Activated T-helper 1 cell treated with Interleukin-2 at 50 U/mL for 16 hours (primary cell): ENCODE measurements around the gene POLA1.

Experiments used
- DNase-seq: peaks from one replicate; pipeline ENCODE4 v3.0.0-alpha.2; 2020; ENCODE audit warnings: low read depth

Gene POLA1

DNA sequence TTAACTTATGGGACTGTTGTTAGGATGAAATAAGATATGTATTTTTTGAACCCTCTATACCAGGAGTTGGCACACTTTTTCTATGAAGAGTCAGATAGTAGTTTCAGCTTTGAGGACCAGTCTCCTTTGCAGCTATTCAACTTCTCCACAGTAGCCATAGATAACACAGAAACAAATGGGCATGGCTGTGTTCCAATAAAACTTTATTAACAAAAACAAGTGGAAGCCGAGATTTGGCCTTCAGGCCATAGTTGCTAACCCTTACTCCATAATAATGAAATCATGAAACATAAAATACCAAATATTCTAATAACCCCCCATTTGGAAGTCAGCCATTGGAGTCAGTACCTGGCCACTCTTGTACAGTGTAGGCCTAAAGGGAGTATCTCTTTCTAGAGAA, 291.4 kb downstream of the POLA1 start:
- DNase-seq: no peak

DNA sequence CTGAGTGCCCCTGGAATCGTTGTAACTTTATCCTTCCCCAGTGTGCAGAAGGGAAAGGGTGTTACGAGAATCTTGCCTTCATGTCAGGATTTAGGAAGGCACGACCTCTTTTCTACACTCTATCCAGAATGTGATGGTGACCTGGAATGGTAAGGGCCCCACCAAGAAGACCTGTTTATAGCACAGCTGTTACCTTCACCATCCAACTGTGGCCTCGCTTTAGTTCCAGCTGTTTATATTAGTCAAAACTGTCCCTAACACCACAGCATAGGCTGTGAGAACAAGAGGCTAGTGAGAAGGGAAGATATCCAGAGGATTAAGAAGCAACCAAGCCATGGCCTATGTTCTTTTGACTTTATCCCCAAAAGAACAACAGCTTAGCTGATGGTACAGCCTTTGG, 294.0 kb downstream of the POLA1 start:
- no peak for DNase-seq

DNA sequence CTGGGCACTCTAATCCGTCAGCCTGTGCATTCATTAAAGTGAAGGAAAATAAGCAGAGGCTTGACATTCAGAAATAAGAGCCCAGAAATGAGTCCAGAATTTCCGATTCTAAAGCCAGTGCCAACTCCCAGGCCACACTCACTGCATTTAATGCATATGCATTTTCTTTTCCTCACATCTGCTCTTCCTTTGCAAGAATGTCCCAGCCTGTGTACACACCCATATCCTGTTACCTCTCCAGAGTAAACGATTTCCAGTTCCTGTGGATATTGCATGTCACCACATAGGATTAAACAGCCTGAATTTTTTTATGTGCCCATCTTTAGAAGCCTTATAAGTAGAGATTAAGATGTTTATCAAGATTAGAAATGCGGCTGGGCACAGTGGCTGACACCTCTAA, 294.6 kb downstream of the POLA1 start:
- DNase-seq: no peak

DNA sequence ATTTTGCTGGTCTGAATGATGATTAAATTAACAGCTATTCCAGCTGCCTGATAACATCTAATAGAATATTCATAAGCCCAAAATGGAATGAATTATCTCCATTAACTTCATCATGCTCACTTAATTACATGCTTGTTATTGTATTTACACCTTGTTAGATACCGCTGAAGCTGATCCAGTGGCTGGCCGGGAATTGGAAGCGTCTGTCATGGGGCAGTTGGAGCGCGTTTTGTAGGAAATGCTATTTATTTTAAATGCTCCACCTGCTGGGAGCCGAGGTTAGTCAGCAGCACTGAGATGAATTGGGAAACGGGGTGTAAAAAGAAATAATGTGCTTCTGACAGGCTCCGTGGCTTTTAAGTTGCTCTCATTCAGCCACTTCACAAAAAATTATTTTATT, 296.8 kb downstream of the POLA1 start:
- no peak for DNase-seq

DNA sequence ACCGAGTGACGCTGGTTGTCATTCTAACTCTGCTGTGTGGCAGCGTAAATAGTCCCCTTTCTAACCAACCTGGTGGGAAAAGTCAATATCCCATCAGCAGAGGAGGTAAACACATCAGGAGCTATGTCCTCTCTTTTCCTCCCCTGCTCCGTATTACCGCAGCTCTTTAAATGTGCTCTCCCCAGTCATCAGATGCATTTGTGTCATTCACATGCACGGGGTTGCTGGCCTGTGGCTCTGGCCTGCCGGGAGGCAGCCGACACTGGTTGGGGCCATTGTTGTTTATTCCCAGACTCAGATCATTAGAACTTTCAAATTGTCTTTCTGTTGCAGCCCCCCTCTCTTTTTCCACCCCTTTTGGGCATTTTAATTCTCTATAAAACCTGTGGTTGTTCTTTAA, 300.2 kb downstream of the POLA1 start:
- DNase-seq: no peak

DNA sequence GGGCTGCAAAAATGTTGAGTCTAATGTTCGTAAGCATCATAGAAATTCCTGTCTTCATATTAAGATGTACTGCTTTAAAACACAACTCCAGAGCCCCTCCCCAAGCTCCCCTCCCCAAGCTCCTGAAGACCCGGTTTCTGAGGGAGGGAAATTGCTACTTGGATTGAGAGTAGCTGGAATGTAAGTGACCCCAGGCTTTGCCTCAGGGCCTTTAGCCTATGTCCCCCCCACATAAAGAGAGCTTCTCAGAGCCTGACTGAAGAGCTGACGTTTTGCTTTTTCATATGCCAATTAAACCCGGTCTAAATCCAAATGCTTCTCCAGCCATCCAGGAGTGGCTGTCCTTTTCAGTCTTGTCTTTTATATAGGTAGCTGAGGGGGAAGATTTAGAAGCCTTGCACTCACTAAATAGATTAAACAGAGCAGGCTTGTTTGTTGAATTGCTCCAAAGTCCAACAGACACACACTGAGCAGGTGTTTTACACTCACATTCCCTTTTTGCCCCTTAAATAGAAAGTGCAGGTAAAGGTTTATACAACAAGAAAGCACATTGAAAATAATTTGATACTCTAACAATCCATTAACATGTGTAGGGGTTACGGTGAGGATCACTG, 302.5 kb downstream of the POLA1 start:
- no peak for DNase-seq

DNA sequence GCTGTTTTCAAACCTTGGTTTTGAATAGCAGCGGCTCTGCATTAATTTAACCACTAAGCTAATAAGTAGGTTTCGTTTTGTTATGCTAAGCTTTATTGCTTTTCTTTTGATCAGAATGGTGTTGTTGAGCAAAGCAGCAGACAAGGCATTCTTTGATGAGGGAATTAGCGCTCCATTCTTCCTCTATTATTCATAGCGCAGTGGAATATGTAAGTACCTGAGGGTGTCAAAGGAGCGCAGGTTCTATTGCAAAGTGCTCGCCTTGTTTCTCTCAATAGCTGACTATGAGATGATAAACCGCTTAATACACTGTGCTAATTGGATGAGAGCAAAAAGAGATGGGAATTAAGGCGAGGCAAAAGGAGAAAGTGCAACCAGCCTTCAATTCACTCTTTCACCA, 305.8 kb downstream of the POLA1 start:
- no peak for DNase-seq

DNA sequence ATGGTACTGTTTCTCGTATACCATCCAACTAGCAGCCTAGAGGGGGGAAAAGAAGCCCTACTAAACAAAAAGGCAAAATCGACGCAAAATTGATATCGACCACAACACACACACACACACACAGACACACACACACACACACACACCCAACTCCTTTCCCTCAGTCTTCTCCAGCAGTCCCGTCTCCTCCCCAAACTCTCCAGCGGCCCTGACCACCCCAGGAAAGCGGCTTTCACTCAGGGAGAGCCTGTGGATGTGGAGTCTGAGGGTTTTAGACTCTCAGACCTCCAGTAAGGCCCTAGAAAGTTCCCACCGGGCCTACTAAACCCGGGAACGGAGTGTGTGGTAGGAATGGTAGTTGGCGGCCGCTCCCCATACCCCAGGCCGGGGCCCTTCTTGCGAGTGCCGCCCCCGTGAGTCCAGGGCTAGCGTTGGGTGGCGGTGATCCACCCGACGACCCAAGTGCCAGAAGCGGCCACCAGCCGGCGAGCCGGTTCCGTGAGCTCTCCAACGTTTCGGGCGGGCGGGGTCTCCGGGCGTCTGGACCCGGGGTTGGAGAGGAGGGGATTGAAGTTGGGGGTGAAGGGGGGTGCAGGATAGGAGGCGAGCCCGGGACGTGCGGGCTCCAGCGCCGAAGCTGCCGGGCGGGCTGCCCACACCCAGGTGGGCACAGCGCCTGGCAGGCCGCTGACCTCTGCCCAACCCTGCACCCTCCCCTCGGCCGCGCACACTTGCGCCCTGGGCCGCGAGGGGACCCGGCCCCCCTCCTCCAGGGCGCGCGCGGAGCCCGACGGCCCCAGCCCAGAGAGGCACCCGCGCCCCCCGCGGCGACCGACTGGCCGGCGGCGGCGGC, 308.3 kb downstream of the POLA1 start:
- DNase-seq: no peak

DNA sequence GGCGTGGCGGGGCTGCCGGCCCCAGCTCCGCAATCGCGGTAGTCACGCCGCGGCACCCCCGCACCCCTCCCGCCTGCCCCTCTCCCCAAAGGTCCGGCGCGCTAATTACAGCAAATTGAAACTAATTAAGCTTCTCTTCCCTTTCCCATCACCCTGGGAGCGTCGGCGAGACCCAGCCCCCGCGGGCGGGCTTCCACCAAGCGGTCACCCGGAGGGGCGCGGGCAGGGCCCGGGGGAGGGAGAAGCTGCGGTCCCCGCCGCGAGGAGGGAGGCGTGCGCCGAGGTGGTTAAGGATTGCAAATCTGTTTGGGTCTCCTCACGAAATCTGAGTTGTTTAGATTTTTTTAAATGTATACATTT, 308.9 kb downstream of the POLA1 start:
- no peak for DNase-seq

DNA sequence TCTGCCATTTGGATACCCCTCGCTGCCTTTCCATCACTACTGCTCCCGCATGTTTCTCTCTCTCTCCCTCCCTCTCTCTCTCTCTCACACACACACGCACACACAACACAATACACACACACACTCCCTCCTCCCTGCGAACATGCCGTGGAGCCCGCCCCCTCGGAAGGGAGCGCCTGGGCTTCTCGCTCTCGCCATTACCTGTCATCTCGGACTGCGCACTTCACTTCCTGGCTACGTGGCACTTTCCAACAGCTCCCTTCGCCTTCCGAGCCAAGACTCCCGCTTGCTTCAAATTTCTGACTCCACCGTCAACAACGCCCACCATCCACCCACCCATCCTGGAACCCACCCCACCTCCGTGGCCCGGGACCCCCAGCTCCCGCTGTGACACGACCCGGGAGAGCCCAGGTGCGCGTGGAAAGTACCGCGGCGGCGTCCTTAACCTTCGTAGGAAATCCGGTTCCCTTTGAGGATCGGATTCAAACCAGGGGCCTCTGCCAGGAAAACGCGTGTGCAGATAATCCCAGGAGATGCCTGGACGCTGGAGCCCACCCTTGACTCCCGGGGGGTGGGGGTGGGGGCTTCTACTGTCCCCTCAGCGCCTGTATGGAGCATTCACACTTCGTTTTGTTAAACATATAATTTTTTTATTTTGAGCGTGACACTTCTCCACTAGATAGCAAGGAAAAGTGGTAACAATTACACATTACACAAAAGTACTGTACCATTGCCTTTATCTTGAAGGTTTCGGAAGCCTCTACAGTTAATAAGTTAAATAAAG, 309.5 kb downstream of the POLA1 start:
- DNase-seq: no peak

DNA sequence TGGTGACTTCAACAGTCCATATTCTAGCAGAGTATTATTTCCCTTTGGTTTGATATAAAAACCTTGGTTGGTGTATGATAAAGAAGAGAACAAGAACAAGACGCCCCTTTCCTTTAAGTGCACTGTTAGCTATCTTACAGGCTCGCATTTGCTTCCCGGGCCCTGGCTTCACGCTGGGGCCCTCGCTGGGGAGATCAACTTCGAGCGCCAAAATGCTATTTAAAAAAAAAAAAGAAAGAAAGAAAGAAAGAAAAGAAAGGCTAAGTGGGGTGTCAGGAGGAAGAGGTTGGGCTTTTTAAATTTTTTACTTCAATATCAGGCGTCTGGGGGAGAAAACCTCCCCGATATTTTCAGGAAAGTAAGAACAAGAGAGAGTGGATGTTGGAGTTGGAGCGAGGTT, 310.3 kb downstream of the POLA1 start:
- DNase-seq: no peak

DNA sequence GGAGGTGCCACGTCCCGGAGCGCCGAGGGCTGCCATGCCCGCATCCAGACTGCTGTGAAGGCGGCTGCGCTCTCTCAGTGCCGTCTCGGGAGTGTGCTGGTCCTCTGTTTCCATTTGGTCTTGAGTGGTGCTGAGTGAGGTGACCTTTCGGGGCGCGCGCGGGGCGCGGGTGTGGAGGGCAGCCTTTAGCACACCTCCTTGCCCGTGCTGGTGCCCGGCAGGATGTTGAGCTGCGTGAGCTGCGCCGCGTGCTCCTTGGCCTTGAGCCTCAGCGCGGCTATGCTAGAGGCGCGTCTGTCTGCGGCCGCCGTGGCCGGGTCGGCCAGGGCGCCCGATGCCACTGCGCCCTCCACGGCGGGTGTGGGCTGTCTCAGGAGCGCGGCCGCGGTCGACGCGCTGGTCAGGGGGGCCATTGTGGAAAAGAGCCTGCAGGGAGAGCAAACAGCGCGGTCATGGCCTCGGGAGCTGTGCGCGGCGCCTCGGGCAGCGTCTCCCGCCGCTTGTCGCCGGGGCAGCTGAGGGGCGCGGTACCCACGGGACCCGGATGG, 310.8 kb downstream of the POLA1 start:
- DNase-seq: no peak

DNA sequence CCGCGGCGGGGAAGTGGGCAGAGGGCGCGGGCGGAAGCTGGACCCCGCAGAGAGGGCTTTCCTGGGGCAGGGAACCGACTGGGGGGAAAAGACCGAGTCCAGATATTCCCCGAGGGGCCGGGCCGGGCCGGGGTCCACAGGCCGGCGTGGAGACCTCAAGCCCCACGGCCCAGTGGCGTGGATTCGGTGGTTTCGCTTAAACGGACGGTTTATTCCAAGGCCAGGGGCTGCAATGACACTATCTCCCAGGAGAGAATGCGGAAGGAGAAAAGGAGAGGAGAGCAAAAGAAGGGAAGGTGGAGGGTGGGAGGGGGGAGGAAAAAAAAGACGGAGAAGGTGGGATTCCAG, 311.3 kb downstream of the POLA1 start:
- DNase-seq: no peak

DNA sequence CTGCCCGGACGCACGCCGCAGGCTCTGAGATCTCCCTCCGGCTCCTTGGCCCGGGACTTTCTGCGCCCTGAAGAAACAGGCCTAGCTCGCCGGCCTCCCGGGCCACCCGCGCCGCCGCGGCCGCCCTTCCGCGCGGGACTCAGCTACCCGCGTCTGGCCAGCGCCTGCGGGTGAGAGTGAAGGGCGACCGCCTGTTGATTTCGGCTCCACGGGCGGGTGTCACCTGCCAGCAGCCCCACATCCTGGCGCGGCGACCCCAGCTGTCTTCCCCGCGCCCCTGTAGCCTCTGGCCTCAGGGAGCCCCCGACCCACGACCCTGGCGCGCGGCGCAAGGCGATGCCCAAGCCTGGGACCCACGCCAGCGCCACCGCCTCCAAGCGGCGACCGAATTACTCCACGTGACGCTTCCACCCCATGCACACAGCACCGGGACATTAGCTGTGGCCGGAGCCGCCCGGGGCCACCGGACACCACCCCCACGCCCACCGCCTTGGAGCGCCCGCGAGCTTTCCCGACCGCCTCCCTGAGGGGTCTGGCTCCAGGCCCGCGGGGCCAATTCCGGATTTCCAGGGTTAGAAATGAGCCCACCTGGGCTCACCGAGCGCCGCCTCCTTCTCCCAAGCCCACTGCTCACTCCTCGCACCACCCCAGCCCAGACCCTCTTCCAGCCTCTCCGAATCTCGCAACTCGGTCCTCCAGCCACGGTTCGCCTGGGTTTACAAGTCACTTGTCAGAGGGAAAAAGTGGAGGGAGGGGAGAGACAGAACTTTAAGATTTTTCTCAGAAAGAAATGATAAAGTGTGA, 311.9 kb downstream of the POLA1 start:
- no peak for DNase-seq

DNA sequence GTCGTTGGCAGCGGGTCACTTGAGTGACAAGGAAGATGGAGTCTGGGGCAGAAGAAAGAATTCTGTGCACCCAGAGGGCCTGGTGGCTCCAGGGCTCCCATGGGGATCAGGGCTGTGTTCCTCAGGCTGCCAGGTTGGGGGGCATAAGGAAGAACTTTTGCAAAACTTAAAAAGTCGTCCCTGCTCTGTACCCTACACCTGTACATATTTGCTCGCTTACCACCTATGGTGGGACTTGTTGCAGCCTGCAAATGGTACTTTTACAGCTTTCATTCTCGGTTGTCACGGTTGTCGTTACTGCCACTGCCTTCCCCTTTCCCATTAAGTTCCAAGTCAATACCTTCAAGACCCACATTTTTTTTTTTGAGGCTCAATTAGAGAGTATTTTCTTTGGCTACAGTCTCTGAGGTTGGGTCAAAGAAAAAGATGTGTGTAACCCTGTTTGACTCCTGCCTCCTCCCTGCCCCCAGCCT, 312.9 kb downstream of the POLA1 start:
- DNase-seq: no peak

DNA sequence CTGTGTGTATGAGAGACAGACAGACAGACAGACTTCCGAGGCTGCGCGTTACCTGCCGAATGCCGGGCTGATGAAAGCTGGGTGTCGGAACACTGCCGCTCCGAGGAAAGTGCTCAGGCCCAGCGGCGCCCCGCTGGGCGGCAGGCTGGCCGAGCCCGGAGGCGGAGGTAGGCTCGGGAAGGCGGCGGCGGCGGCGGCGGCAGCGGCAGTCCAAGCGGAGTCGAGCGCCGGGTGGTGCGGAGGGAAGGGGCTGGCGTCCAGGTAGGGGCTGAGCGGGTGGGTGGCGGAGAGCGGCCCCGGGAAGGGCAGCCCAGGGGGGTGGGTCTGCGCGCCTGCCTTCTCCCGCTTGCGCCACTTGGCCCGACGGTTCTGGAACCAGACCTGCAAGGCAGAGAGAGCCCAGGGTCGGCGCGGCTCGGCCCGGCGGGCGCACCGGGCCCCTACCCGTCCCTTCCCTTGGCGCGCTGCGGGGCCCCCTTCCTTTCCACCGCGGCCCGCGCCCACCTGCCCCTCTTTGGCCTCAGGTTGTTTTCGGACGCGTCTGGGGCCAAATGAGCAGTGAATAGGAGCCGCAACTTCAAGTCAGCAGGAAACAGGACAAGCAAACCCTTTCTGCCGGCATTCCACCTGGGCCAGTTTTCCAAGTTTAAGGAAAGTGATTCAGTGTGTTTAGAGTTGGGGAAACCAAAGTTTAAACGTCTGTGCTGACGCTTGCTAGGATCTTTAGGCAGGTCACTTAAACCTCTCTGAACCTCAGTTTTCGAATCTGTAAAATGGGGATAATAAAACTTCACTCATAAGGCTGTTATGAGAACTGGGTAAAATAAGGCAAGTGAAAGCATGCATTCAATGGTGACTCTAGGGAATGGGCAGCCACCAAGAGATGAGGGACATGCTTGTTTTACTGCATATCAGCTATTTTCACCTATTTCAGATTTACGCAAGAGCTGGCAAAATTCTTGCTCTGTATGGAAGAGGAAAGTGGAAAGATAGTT, 313.6 kb downstream of the POLA1 start:
- DNase-seq: no peak

DNA sequence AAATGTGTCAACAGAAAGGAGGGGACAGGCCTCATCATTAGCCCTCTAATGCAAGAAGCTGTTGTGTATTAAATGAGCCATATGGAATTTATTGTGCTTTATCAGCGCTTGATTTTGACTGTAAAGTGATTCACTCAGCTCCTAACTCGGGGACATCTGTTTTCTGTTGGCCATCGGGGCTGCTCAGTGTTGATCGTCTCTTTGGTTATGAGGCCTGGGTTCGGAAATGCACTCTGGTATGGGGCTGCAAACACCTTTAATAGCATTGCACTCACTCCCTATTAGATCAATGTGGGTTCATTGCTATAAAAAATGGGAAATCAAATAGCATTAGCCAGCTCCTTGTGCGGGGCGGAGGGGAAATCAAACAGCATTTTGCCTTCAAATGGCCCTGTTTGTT, 315.7 kb downstream of the POLA1 start:
- DNase-seq: no peak

DNA sequence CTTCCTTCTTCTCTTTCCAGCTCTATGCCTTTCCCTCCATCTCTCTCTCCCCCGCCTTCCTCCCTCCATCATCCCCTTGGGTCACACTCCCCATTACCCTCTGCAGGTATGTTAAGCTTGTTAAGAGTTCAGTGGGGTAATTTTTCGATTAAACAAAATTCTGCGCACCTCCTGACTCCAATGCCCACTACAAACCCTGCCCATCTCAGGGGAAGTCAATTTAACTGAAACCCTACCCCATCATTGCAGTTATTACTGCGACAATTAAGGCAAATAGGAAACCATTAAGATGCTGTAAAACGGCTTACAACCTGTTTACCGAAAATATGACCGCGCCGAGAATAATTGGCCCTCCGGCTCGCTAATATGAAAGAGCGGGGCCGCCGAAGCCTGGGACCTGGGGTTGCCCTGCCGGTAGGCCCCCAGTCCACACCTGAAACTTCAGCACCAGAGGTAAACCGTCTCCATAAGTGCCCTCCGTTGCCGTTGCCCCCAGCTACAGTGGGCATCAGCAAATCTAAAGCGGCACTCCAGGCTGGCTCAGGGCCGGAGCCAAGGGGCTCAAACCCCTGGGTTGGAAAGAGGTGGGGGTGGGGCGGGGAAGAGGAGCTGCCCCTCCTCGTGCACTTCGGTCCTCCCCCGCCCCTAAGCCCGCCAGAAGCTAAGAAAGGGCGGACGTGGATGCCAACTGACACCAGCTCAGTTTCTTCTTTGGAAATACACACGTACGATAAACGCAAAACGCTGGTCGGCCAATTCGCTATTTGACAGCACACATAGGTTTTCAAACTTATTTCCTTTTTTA, 317.3 kb downstream of the POLA1 start:
- no peak for DNase-seq

DNA sequence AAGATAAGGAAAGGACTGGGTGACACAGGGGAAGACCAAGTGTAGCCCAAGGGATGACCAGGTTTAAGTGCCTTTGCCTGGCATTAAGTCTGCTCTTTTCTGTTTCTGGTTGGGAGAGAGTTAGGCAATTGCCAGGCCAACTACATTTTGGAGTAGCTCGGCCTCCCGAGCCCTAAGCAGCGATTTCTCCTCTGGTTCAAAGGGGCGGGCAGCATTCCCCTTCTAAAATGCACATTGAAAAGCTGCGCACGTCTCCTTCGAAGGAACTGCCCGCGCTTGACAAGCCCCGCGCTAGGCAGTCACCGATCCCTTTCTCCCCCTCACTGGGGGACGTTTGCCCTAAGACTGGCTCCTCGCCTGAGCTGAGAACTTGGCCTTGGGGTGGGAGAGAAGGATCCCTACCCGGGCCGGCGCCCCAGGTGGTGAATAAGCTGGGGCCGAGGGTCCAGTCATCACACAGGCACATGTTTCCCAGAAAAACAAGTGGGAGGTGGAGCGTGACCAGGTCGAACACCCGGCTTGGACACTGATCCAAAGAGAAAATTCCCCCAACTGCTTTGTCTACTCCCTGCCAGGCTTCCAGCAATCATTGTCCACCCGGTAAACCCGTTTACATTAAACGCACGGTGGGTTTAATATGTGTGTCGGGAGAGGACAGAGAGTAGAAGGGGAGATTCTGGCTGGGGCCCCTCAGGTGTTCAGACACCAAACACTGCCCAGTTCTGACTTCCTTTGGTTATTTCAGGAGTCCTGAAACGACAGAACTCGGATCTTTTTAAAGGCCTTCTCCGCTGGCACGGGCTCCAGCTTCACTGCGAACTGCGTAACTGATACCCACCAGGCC, 318.1 kb downstream of the POLA1 start:
- DNase-seq: no peak
